Gastroesophageal sphincter (tissue), 4 donors: ENCODE measurements around the gene LGR4. TPM values are rescaled to one million over a fixed set of nuclear protein-coding genes. Genes with fewer than 3 reads are reported as not detected.

Source experiments
- ATAC-seq: fragments of 150-250 bp; one replicate; pipeline ENCODE4 v1.9.1; 2016; ENCODE audit warnings: mild to moderate bottlenecking, moderate library complexity
- H3K27ac ChIP-seq, 4 donors: fragments of 200-600 bp; sonication (generic) in 3 of 4; 1 replicate in 3 of 4; 2 replicates in 1 of 4; pipeline ENCODE4 v1.5.1; 2016 to 2019
- H3K27me3 ChIP-seq: fragments of 200-600 bp; sonication (generic); one replicate; pipeline ENCODE4 v1.5.1; 2019
- H3K36me3 ChIP-seq, 2 donors: fragments of 200-600 bp; sonication (generic); one replicate each; pipeline ENCODE4 v1.5.1; 2019; ENCODE audit warnings: control low read depth in 1 of 2
- H3K4me1 ChIP-seq, 3 donors: fragments of 200-600 bp; sonication (generic); 1 replicate in 2 of 3; 2 replicates in 1 of 3; pipeline ENCODE4 v1.5.1; 2016 to 2019; ENCODE audit warnings: control low read depth in 2 of 3
- H3K4me3 ChIP-seq, 2 donors: fragments of 200-600 bp; sonication (generic); one replicate each; pipeline ENCODE4 v1.5.1; 2019; ENCODE audit warnings: mild to moderate bottlenecking in 1 of 2, moderate library complexity in 1 of 2
- H3K9me3 ChIP-seq, 3 donors: fragments of 200-600 bp; sonication (generic); one replicate each; pipeline ENCODE4 v1.5.1; 2017 to 2019; ENCODE audit warnings: control low read depth in 2 of 3
- CTCF ChIP-seq, 4 experiments: fragments of 200-600 bp in 2 of 4; fragments of 450-650 bp in 2 of 4; sonication (generic) in 1 of 4; IDR thresholded peaks; one replicate each; pipeline ENCODE4 v1.5.1; 2017 to 2019; ENCODE audit warnings: antibody characterized with exemption in 4 of 4, mild to moderate bottlenecking in 2 of 4, moderate library complexity in 2 of 4
- EP300 ChIP-seq: sonication (generic); formaldehyde crosslinking; IDR thresholded peaks from one replicate; pipeline ENCODE4 v1.6.1; 2017; ENCODE audit warnings: antibody characterized with exemption, mild to moderate bottlenecking
- POLR2A ChIP-seq, 2 donors: fragments of 450-650 bp; IDR thresholded peaks; one replicate each; pipeline ENCODE4 v1.6.1; 2017; ENCODE audit warnings: antibody characterized with exemption in 2 of 2, mild to moderate bottlenecking in 2 of 2, moderate library complexity in 1 of 2
- POLR2AphosphoS5 ChIP-seq: sonication (generic); formaldehyde crosslinking; IDR thresholded peaks from one replicate; pipeline ENCODE4 v1.6.1; 2017; ENCODE audit warnings: antibody characterized with exemption
- WGBS, 2 donors: methylation state at CpG; one replicate each; pipeline ENCODE4 v1.1.5; 2018; ENCODE audit warnings: low coverage in 1 of 2; 5-methylcytosine and 5-hydroxymethylcytosine counted together
- total RNA-seq, 4 donors: library from RNA; depleted of rRNA; stranded (reverse); fragments of >200 nt; gene quantifications; one replicate each; pipeline ENCODE4 v1.1.0, GENCODE V29; 2016

LGR4 gene
- total RNA-seq, 4 donors from 2014 or later: 21.0 to 35.9 (median 31.8) TPM

- H3K4me1 ChIP-seq: peaks cover 0 to 36% (median 0%) of the 10 kb centered on the region in 3 donors
- H3K27ac ChIP-seq: peak overlapping the region in 1 of 4 donors; percentile 25
- H3K27me3 ChIP-seq: no peaks in the 10 kb centered on the region
- no peak for ATAC-seq
- no peaks in the 10 kb centered on the region for H3K9me3 ChIP-seq
- H3K4me3 ChIP-seq: no peak overlapping the region
- 67 to 71% methylated on average over 9 of the region's 9 CpGs for WGBS, 2 donors
- TF ChIP-seq POLR2A (IDR thresholded peaks at IDR 0.05): no peak
- TF ChIP-seq POLR2AphosphoS5: no peak
- TF ChIP-seq CTCF (IDR thresholded peaks at IDR 0.05): no peak
- no peak for TF ChIP-seq EP300
- H3K36me3 ChIP-seq: no peaks in the 10 kb centered on the region
Measured at GRCh38 chr11:27421819-27422494, 50.6 kb downstream of the LGR4 start.

- Histone ChIP-seq H3K4me3 (no peak overlapping the region), H3K9me3 (no peaks in the 10 kb centered on the region), H3K27ac (no peak overlapping the region), H3K4me1 (peaks cover 0 to 35% (median 0%) of the 10 kb centered on the region in 3 donors), H3K36me3 (no peaks in the 10 kb centered on the region), H3K27me3 (no peaks in the 10 kb centered on the region)
- TF ChIP-seq CTCF (IDR thresholded peaks at IDR 0.05) (no peak), POLR2A (IDR thresholded peaks at IDR 0.05) (no peak), POLR2AphosphoS5 (no peak), EP300 (no peak)
- ATAC-seq: no peak
- WGBS, 2 donors: 67 to 75% methylated on average over 4 of the region's 4 CpGs
Measured at GRCh38 chr11:27420722-27421572, 51.6 kb downstream of the LGR4 start.

GRCh38 chr11:27420217-27420616 is 52.4 kb downstream of the LGR4 start:
- WGBS, 2 donors: 90 to 95% methylated on average over 3 to 4 of the region's 4 CpGs
- no peak for ATAC-seq
- H3K9me3 ChIP-seq: no peaks in the 10 kb centered on the region
- no peak overlapping the region for H3K27ac ChIP-seq
- peaks cover 0 to 35% (median 0%) of the 10 kb centered on the region in 3 donors for H3K4me1 ChIP-seq
- H3K36me3 ChIP-seq: no peaks in the 10 kb centered on the region
- no peak overlapping the region for H3K4me3 ChIP-seq
- TF ChIP-seq CTCF (IDR thresholded peaks at IDR 0.05) (no peak), POLR2A (IDR thresholded peaks at IDR 0.05) (no peak), EP300 (no peak)
- no peaks in the 10 kb centered on the region for H3K27me3 ChIP-seq

- TF ChIP-seq POLR2A (IDR thresholded peaks at IDR 0.05): no peak
- TF ChIP-seq POLR2AphosphoS5: no peak
- TF ChIP-seq EP300: no peak
- no peak for TF ChIP-seq CTCF (IDR thresholded peaks at IDR 0.05)
- Histone ChIP-seq H3K9me3 (no peaks in the 10 kb centered on the region), H3K4me1 (peaks cover 0 to 26% (median 0%) of the 10 kb centered on the region in 3 donors), H3K4me3 (no peak overlapping the region), H3K27me3 (no peaks in the 10 kb centered on the region), H3K27ac (no peak overlapping the region), H3K36me3 (no peaks in the 10 kb centered on the region)
- ATAC-seq: no peak
- 25 to 27% methylated on average over 1 of the region's 1 CpG for WGBS, 2 donors
Measured at GRCh38 chr11:27418356-27418755, 54.2 kb downstream of the LGR4 start.
